H9 (cell line): Measurements from ENCODE around the gene KIF21A. TPM values are rescaled to one million over a fixed set of nuclear protein-coding genes. Genes with fewer than 3 reads are reported as not detected.

Experiments used
- DNase-seq: peaks from one replicate; pipeline ENCODE4 v3.0.0-alpha.2; 2017
- H2AFZ ChIP-seq: one replicate; pipeline ENCODE4 v1.6.1; 2013; ENCODE audit warnings: mild to moderate bottlenecking, low read length, control low read depth, moderate library complexity
- H2AK5ac ChIP-seq: 2 replicates; pipeline ENCODE4 v1.6.1; 2013; ENCODE audit warnings: low read length, control low read depth, mixed read lengths; ENCODE audit not compliant: insufficient read length
- H2BK120ac ChIP-seq: one replicate; pipeline ENCODE4 v1.6.1; 2013; ENCODE audit warnings: low read depth, mild to moderate bottlenecking, low read length, control low read depth, inconsistent platforms; ENCODE audit not compliant: poor library complexity, severe bottlenecking
- H2BK12ac ChIP-seq: 2 replicates; pipeline ENCODE4 v1.6.1; 2013; ENCODE audit warnings: low read length, control low read depth, mixed read lengths, low read depth; ENCODE audit not compliant: insufficient read length
- H2BK15ac ChIP-seq: 2 replicates; pipeline ENCODE4 v1.6.1; 2013; ENCODE audit warnings: low read depth, low read length, control low read depth
- H2BK20ac ChIP-seq: one replicate; pipeline ENCODE4 v1.6.1; 2013; ENCODE audit warnings: low read depth, mild to moderate bottlenecking, low read length, control low read depth, inconsistent platforms; ENCODE audit not compliant: poor library complexity, severe bottlenecking
- H2BK5ac ChIP-seq: 2 replicates; pipeline ENCODE4 v1.6.1; 2013; ENCODE audit warnings: low read length, control low read depth, mixed read lengths; ENCODE audit not compliant: insufficient read length
- H3K14ac ChIP-seq: 2 replicates; pipeline ENCODE4 v1.6.1; 2013; ENCODE audit warnings: low read length, control low read depth; ENCODE audit not compliant: insufficient read depth
- H3K18ac ChIP-seq: 2 replicates; pipeline ENCODE4 v1.6.1; 2013; ENCODE audit warnings: low read depth, mild to moderate bottlenecking, mixed read lengths, low read length, control low read depth; ENCODE audit not compliant: insufficient read length
- H3K23ac ChIP-seq: 2 replicates; pipeline ENCODE4 v1.6.1; 2013; ENCODE audit warnings: low read length, control low read depth, mixed read lengths, low read depth; ENCODE audit not compliant: insufficient read length
- H3K23me2 ChIP-seq: 2 replicates; pipeline ENCODE4 v1.6.1; 2013; ENCODE audit warnings: low read depth, mild to moderate bottlenecking, mixed read lengths, low read length, control low read depth; ENCODE audit not compliant: insufficient read length, poor library complexity, severe bottlenecking
- H3K27ac ChIP-seq: 2 replicates; pipeline ENCODE4 v1.5.1; 2013; ENCODE audit warnings: low read length, control low read depth, mixed read lengths, low read depth; ENCODE audit not compliant: insufficient read length
- H3K27me3 ChIP-seq: 2 replicates; pipeline ENCODE4 v1.6.1; 2013; ENCODE audit warnings: low read length, control low read depth, inconsistent platforms; ENCODE audit not compliant: insufficient read depth
- H3K4ac ChIP-seq: 2 replicates; pipeline ENCODE4 v1.6.1; 2013; ENCODE audit warnings: low read depth, mild to moderate bottlenecking, control low read depth, inconsistent platforms, low read length, moderate library complexity
- H3K4me1 ChIP-seq: 2 replicates; pipeline ENCODE4 v1.6.1; 2013; ENCODE audit warnings: low read length, control low read depth, inconsistent platforms; ENCODE audit not compliant: insufficient read depth
- H3K4me2 ChIP-seq: 2 replicates; pipeline ENCODE4 v1.6.1; 2013; ENCODE audit warnings: low read length, control low read depth, mixed read lengths; ENCODE audit not compliant: insufficient read length, insufficient read depth
- H3K56ac ChIP-seq: 2 replicates; pipeline ENCODE4 v1.6.1; 2013; ENCODE audit warnings: low read depth, mild to moderate bottlenecking, mixed read lengths, low read length, control low read depth; ENCODE audit not compliant: insufficient read length
- H3K79me1 ChIP-seq: 2 replicates; pipeline ENCODE4 v1.6.1; 2013; ENCODE audit warnings: low read depth, mild to moderate bottlenecking, moderate library complexity, low read length, control low read depth, inconsistent platforms; ENCODE audit not compliant: insufficient read depth, poor library complexity, severe bottlenecking
- H3K79me2 ChIP-seq: 2 replicates; pipeline ENCODE4 v1.6.1; 2013; ENCODE audit warnings: low read length, control low read depth, inconsistent platforms; ENCODE audit not compliant: insufficient read depth
- H3K9ac ChIP-seq: 2 replicates; pipeline ENCODE4 v1.6.1; 2013; ENCODE audit warnings: low read length, control low read depth, mixed read lengths; ENCODE audit not compliant: insufficient read length; ENCODE audit errors: extremely low read depth
- H3K9me3 ChIP-seq: one replicate; pipeline ENCODE4 v1.6.1; 2013; ENCODE audit warnings: low read depth, low read length, inconsistent platforms; ENCODE audit not compliant: control insufficient read depth
- H3T11ph ChIP-seq: one replicate; pipeline ENCODE4 v1.6.1; 2013; ENCODE audit warnings: mild to moderate bottlenecking, low read length, control low read depth, inconsistent platforms
- H4K20me1 ChIP-seq: one replicate; pipeline ENCODE4 v1.6.1; 2013; ENCODE audit not compliant: control insufficient read depth, insufficient read length, insufficient read depth
- H4K5ac ChIP-seq: 2 replicates; pipeline ENCODE4 v1.6.1; 2013; ENCODE audit warnings: low read depth, mild to moderate bottlenecking, mixed read lengths, low read length, control low read depth; ENCODE audit not compliant: insufficient read length
- H4K8ac ChIP-seq: replicated peaks from 2 replicates; pipeline ENCODE4 v1.6.1; 2013; ENCODE audit warnings: low read length, control low read depth, mixed read lengths, low read depth; ENCODE audit not compliant: insufficient read length
- H4K91ac ChIP-seq: 2 replicates; pipeline ENCODE4 v1.6.1; 2013; ENCODE audit warnings: low read depth, mild to moderate bottlenecking, moderate library complexity, mixed read lengths, low read length, control low read depth; ENCODE audit not compliant: insufficient read length
- H3K27ac Mint-ChIP-seq, 3 experiments: 2 replicates in 2 of 3; 3 replicates in 1 of 3; pipeline ENCODE4 v1.8.0; 2020 to 2021; ENCODE audit warnings: mixed read lengths in 3 of 3, mild to moderate bottlenecking in 1 of 3, moderate library complexity in 1 of 3
- H3K27me3 Mint-ChIP-seq: 2 replicates; pipeline ENCODE4 v1.8.0; 2021; ENCODE audit warnings: low read depth, mild to moderate bottlenecking, moderate library complexity, mixed read lengths
- H3K36me3 Mint-ChIP-seq, 3 experiments: 2 replicates in 2 of 3; 3 replicates in 1 of 3; pipeline ENCODE4 v1.8.0; 2020 to 2021; ENCODE audit warnings: low read depth in 3 of 3, mixed read lengths in 3 of 3; ENCODE audit not compliant: insufficient read depth in 1 of 3
- H3K4me1 Mint-ChIP-seq, 2 experiments: 2 replicates each; pipeline ENCODE4 v1.8.0; 2020; ENCODE audit warnings: mixed read lengths in 2 of 2
- H3K4me3 Mint-ChIP-seq, 2 experiments: 2 replicates in 1 of 2; 3 replicates in 1 of 2; pipeline ENCODE4 v1.8.0; 2020 to 2021; ENCODE audit warnings: mild to moderate bottlenecking in 2 of 2, mixed read lengths in 2 of 2, moderate library complexity in 1 of 2
- H3K9me3 Mint-ChIP-seq, 2 experiments: 2 replicates in 1 of 2; 3 replicates in 1 of 2; pipeline ENCODE4 v1.8.0; 2020; ENCODE audit warnings: mild to moderate bottlenecking in 2 of 2, mixed read lengths in 2 of 2, moderate library complexity in 1 of 2
- total RNA-seq: library from RNA; stranded (reverse); gene quantifications from 2 replicates; pipeline ENCODE4 v1.2.1, GENCODE V29; 2021
- TF ChIP-seq, protein P1 (sequence below): fragments of 200-600 bp; sonication (generic); conservative IDR thresholded peaks from 3 replicates; pipeline ENCODE4 v1.8.0; 2021; ENCODE audit warnings: antibody characterized with exemption, mild to moderate bottlenecking

The KIF21A gene
- total RNA-seq, 1 experiment from 2014 or later, result 17.2 TPM

- Mint-ChIP-seq H3K27ac (no peak overlapping the region), H3K4me1 (no peaks in the 10 kb centered on the region), H3K9me3 (no peaks in the 10 kb centered on the region), H3K27me3 (no peaks in the 10 kb centered on the region), H3K36me3 (peaks cover 6 to 17% (median 13%) of the 10 kb centered on the region in 3 experiments), H3K4me3 (no peak overlapping the region)
- H2AFZ ChIP-seq, result no peak overlapping the region
- no peaks in the 10 kb centered on the region for H3K79me2 ChIP-seq
- H2BK12ac ChIP-seq, result no peak overlapping the region
- no peak overlapping the region for H2BK5ac ChIP-seq
- no peak overlapping the region for H3K27ac ChIP-seq
- no peaks in the 10 kb centered on the region for H3K27me3 ChIP-seq
- no peak overlapping the region for H2BK15ac ChIP-seq
- H3K23me2 ChIP-seq, result no peaks in the 10 kb centered on the region
- H2AK5ac ChIP-seq, result no peak overlapping the region
- no peak overlapping the region for H3K56ac ChIP-seq
- no peak for DNase-seq
- no peaks in the 10 kb centered on the region for H3K9me3 ChIP-seq
- H4K20me1 ChIP-seq, result no peaks in the 10 kb centered on the region
- no peak overlapping the region for H3K4me2 ChIP-seq
- H4K8ac ChIP-seq, result no peak overlapping the region
- H3K18ac ChIP-seq, result no peak overlapping the region
- no peak overlapping the region for H2BK120ac ChIP-seq
- TF ChIP-seq, protein P1, sequence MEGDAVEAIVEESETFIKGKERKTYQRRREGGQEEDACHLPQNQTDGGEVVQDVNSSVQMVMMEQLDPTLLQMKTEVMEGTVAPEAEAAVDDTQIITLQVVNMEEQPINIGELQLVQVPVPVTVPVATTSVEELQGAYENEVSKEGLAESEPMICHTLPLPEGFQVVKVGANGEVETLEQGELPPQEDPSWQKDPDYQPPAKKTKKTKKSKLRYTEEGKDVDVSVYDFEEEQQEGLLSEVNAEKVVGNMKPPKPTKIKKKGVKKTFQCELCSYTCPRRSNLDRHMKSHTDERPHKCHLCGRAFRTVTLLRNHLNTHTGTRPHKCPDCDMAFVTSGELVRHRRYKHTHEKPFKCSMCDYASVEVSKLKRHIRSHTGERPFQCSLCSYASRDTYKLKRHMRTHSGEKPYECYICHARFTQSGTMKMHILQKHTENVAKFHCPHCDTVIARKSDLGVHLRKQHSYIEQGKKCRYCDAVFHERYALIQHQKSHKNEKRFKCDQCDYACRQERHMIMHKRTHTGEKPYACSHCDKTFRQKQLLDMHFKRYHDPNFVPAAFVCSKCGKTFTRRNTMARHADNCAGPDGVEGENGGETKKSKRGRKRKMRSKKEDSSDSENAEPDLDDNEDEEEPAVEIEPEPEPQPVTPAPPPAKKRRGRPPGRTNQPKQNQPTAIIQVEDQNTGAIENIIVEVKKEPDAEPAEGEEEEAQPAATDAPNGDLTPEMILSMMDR, result no peak
- H3K9ac ChIP-seq, result no peak overlapping the region
- H3K4me1 ChIP-seq, result no peaks in the 10 kb centered on the region
- H3K23ac ChIP-seq, result no peak overlapping the region
- H4K91ac ChIP-seq, result no peak overlapping the region
- H3T11ph ChIP-seq, result no peak overlapping the region
- H3K4ac ChIP-seq, result no peak overlapping the region
- H2BK20ac ChIP-seq, result no peak overlapping the region
- H3K79me1 ChIP-seq, result no peaks in the 10 kb centered on the region
- no peak overlapping the region for H4K5ac ChIP-seq
- H3K14ac ChIP-seq, result no peak overlapping the region
Measured at GRCh38 chr12:39301422-39301821, 141.5 kb downstream of the KIF21A start.
